Measurements from ENCODE around the gene FOXD4L5.
"Not testable (repeated sequence)": the region's sequence is repeated elsewhere in the genome, so short reads cannot be mapped to it uniquely, and the experiment has no call there.

GRCh38 chr9:65282976-65283375, 2.0 kb downstream of the FOXD4L5 start:
- TF ChIP-seq CTCF (optimal IDR thresholded peaks at IDR 0.05 in 1 of 3, IDR thresholded peaks at IDR 0.05 in 1 of 3, conservative IDR thresholded peaks at IDR 0.05 in 1 of 3; ENCODE audit: extremely low read depth in 1 of 3, insufficient read depth in 2 of 3, low read length in 3 of 3); EZH2 (IDR thresholded peaks at IDR 0.05; ENCODE audit: low read length): not testable (repeated sequence)
